Fibroblast of lung (primary cell): Measurements from ENCODE around the gene SEMA3E. TPM values are rescaled to one million over a fixed set of nuclear protein-coding genes. Genes with fewer than 3 reads are reported as not detected.
A peak's percentile ranks its signal among the peaks of the same experiment; 100 is the strongest.
"Not testable (repeated sequence)": the region's sequence is repeated elsewhere in the genome, so short reads cannot be mapped to it uniquely, and the experiment has no call there.

Experiments
- DNase-seq, 2 donors: peaks; one replicate each; pipeline versions ENCODE4 v3.0.0 to v3.0.0-alpha.2; 2010; ENCODE audit warnings: low read depth in 2 of 2
- H2AFZ ChIP-seq: 2 replicates; pipeline ENCODE4 v1.5.1; 2012; ENCODE audit warnings: low read length, control low read depth, inconsistent platforms
- H3K27ac ChIP-seq: 2 replicates; pipeline ENCODE4 v1.5.1; 2011; ENCODE audit warnings: low read length, control low read depth; ENCODE audit not compliant: insufficient read depth
- H3K27me3 ChIP-seq: 2 replicates; pipeline ENCODE4 v1.5.1; 2011; ENCODE audit warnings: mild to moderate bottlenecking, low read length; ENCODE audit not compliant: control insufficient read depth, insufficient read depth
- H3K36me3 ChIP-seq: 2 replicates; pipeline ENCODE4 v1.5.1; 2011; ENCODE audit warnings: low read length; ENCODE audit not compliant: control insufficient read depth, insufficient read depth
- H3K4me1 ChIP-seq: 2 replicates; pipeline ENCODE4 v1.5.1; 2011; ENCODE audit warnings: low read length; ENCODE audit not compliant: control insufficient read depth, insufficient read depth; ENCODE audit errors: extremely low read depth
- H3K4me2 ChIP-seq: 2 replicates; pipeline ENCODE4 v1.5.1; 2011; ENCODE audit warnings: low read length, control low read depth; ENCODE audit not compliant: insufficient read depth; ENCODE audit errors: extremely low read depth
- H3K4me3 ChIP-seq, 4 experiments: fragments of 200-600 bp in 1 of 4; sonication (generic) in 1 of 4; replicated peaks in 1 of 4; 2 replicates each; pipeline ENCODE4 v1.5.1; 2011 to 2016; ENCODE audit warnings: low read length in 4 of 4, low read depth in 3 of 4, mild to moderate bottlenecking in 3 of 4, control low read depth in 2 of 4, inconsistent platforms in 1 of 4, mixed read lengths in 1 of 4; ENCODE audit not compliant: insufficient read depth in 1 of 4; ENCODE audit errors: control extremely low read depth in 1 of 4
- H3K79me2 ChIP-seq: 2 replicates; pipeline ENCODE4 v1.5.1; 2012; ENCODE audit warnings: mild to moderate bottlenecking, low read length, inconsistent platforms; ENCODE audit not compliant: control insufficient read depth, insufficient read depth
- H3K9ac ChIP-seq: 2 replicates; pipeline ENCODE4 v1.5.1; 2011; ENCODE audit warnings: mild to moderate bottlenecking, low read length, control low read depth; ENCODE audit not compliant: insufficient read depth
- H3K9me3 ChIP-seq: 2 replicates; pipeline ENCODE4 v1.5.1; 2012; ENCODE audit warnings: low read depth, low read length; ENCODE audit not compliant: control insufficient read depth, insufficient read depth
- H4K20me1 ChIP-seq: 2 replicates; pipeline ENCODE4 v1.5.1; 2011; ENCODE audit warnings: low read length; ENCODE audit not compliant: control insufficient read depth, insufficient read depth; ENCODE audit errors: extremely low read depth
- CTCF ChIP-seq, 2 donors: IDR thresholded peaks in 1 of 2; conservative IDR thresholded peaks in 1 of 2; 1 replicate in 1 of 2; 2 replicates in 1 of 2; pipeline ENCODE4 v1.5.1; 2011 to 2012; ENCODE audit warnings: low read length in 2 of 2, control low read depth in 1 of 2, inconsistent platforms in 1 of 2, low read depth in 1 of 2, mild to moderate bottlenecking in 1 of 2
- EZH2 ChIP-seq: IDR thresholded peaks from 2 replicates; pipeline ENCODE4 v1.5.1; 2012; ENCODE audit warnings: low read length, control low read depth, mild to moderate bottlenecking; ENCODE audit errors: missing control alignments
- polyA plus RNA-seq, 2 donors: library from polyadenylated mRNA; depleted of rRNA in 1 of 2; stranded (reverse) in 1 of 2; unstranded in 1 of 2; fragments of >200 nt; gene quantifications; 2 replicates each; pipeline ENCODE4 v1.2.1, GENCODE V29; 2011 to 2012; ENCODE audit warnings: missing spikeins in 1 of 2
- total RNA-seq: library from RNA; depleted of rRNA; stranded (reverse); fragments of >200 nt; gene quantifications from 2 replicates; pipeline ENCODE4 v1.2.1, GENCODE V29; 2014

SEMA3E gene
- total and polyA plus RNA-seq, 2 donors (not counting 1 experiment from before 2014, with no cell fraction given) = 1.1 to 2.0 TPM

- Histone ChIP-seq H3K9me3 (no peaks in the 10 kb centered on the region), H3K9ac (no peak overlapping the region), H3K27me3 (no peaks in the 10 kb centered on the region), H3K79me2 (no peaks in the 10 kb centered on the region), H3K4me3 (no peak overlapping the region), H4K20me1 (no peaks in the 10 kb centered on the region), H3K4me2 (no peak overlapping the region), H3K36me3 (no peaks in the 10 kb centered on the region), H2AFZ (no peak overlapping the region), H3K27ac (no peak overlapping the region), H3K4me1 (no peaks in the 10 kb centered on the region)
- DNase-seq = no peak
- TF ChIP-seq CTCF (conservative IDR thresholded peaks at IDR 0.05 in 1 of 2, IDR thresholded peaks at IDR 0.05 in 1 of 2; ENCODE audit: low read depth in 1 of 2, low read length in 2 of 2) (no peak), EZH2 (no peak)
These were observed 89.1 kb downstream of the SEMA3E start for GRCh38 chr7:83559887-83560286.

GRCh38 chr7:83552556-83552955 is 96.4 kb downstream of the SEMA3E start:
- H2AFZ ChIP-seq, H3K9me3 ChIP-seq, H3K9ac ChIP-seq, H3K79me2 ChIP-seq, H3K27me3 ChIP-seq, H3K4me3 ChIP-seq, H3K27ac ChIP-seq, H3K4me2 ChIP-seq, H4K20me1 ChIP-seq, DNase-seq, H3K36me3 ChIP-seq, H3K4me1 ChIP-seq: not testable (repeated sequence)

- no peak for TF ChIP-seq EZH2
- no peak for TF ChIP-seq CTCF (conservative IDR thresholded peaks at IDR 0.05 in 1 of 2, IDR thresholded peaks at IDR 0.05 in 1 of 2; ENCODE audit: low read depth in 1 of 2, low read length in 2 of 2)
- Histone ChIP-seq H2AFZ (no peak overlapping the region), H3K4me2 (peak overlapping the region; percentile 1), H3K27ac (no peak overlapping the region), H3K36me3 (no peaks in the 10 kb centered on the region), H3K4me3 (no peak overlapping the region), H3K9me3 (no peaks in the 10 kb centered on the region), H3K79me2 (no peaks in the 10 kb centered on the region), H3K27me3 (no peaks in the 10 kb centered on the region), H4K20me1 (no peaks in the 10 kb centered on the region), H3K9ac (no peak overlapping the region), H3K4me1 (no peaks in the 10 kb centered on the region)
- DNase-seq = peak; percentile 47 to 89
These were observed 98.8 kb downstream of the SEMA3E start for GRCh38 chr7:83550100-83550499.
